GM15510 (cell line): Measurements from ENCODE around the gene PTPRD.

Source experiments
- POLR2A ChIP-seq: IDR thresholded peaks from 3 replicates; pipeline ENCODE4 v1.6.1; 2011; ENCODE audit warnings: borderline replicate concordance; ENCODE audit not compliant: insufficient read length; ENCODE audit errors: extremely low read depth

Gene PTPRD

GRCh38 chr9:8627976-8628679 is 1984.7 kb downstream of the PTPRD start:
- no peak for TF ChIP-seq POLR2A

- TF ChIP-seq POLR2A, result no peak
Measured at GRCh38 chr9:8622871-8623270, 1989.9 kb downstream of the PTPRD start.

- no peak for TF ChIP-seq POLR2A
Measured at GRCh38 chr9:8622222-8622802, 1990.5 kb downstream of the PTPRD start.

- no peak for TF ChIP-seq POLR2A
Measured at GRCh38 chr9:8621416-8621815, 1991.4 kb downstream of the PTPRD start.

- no peak for TF ChIP-seq POLR2A
Measured at GRCh38 chr9:8616414-8616813, 1996.4 kb downstream of the PTPRD start.

GRCh38 chr9:8614926-8615440 is 1997.8 kb downstream of the PTPRD start:
- TF ChIP-seq POLR2A, result no peak

GRCh38 chr9:8613346-8613825 is 1999.4 kb downstream of the PTPRD start:
- TF ChIP-seq POLR2A, result no peak

GRCh38 chr9:8611153-8611552 is 2001.6 kb downstream of the PTPRD start:
- TF ChIP-seq POLR2A, result no peak

GRCh38 chr9:8610256-8610655 is 2002.5 kb downstream of the PTPRD start:
- no peak for TF ChIP-seq POLR2A

GRCh38 chr9:8605096-8605495 is 2007.7 kb downstream of the PTPRD start:
- no peak for TF ChIP-seq POLR2A

- TF ChIP-seq POLR2A, result no peak
Measured at GRCh38 chr9:8604201-8604600, 2008.6 kb downstream of the PTPRD start.

- no peak for TF ChIP-seq POLR2A
Measured at GRCh38 chr9:8600914-8601680, 2011.7 kb downstream of the PTPRD start.

GRCh38 chr9:8599937-8600336 is 2012.9 kb downstream of the PTPRD start:
- no peak for TF ChIP-seq POLR2A

- no peak for TF ChIP-seq POLR2A
Measured at GRCh38 chr9:8589476-8589875, 2023.3 kb downstream of the PTPRD start.

GRCh38 chr9:8585036-8585435 is 2027.8 kb downstream of the PTPRD start:
- no peak for TF ChIP-seq POLR2A
